B cell (primary cell): ENCODE results near the gene POU2AF2. TPM values are rescaled to one million over a fixed set of nuclear protein-coding genes. Genes with fewer than 3 reads are reported as not detected.

Experiments used
- polyA plus RNA-seq: library from polyadenylated mRNA; depleted of rRNA; stranded (reverse); fragments of >200 nt; gene quantifications from 2 replicates; pipeline ENCODE4 v1.2.3, GENCODE V29; 2012
- total RNA-seq, 2 donors: library from RNA; stranded (reverse); fragments of 120-200 nt in 1 of 2; gene quantifications; 1 replicate in 1 of 2; 2 replicates in 1 of 2; pipeline versions ENCODE4 v1.2.3 to v1.2.4, GENCODE V29; 2013 to 2022

Gene POU2AF2
- total and polyA plus RNA-seq, 2 donors (not counting 1 experiment from before 2014, with no cell fraction given): not detected

Other genes starting within 250 kb of the POU2AF2 start
- gene POU2AF3, start 52.8 kb downstream of the POU2AF2 start, total RNA-seq: 0.85 and 2.1 TPM in 2 replicates
- gene POU2AF3, start 52.8 kb downstream of the POU2AF2 start, polyA plus RNA-seq: 0.48 and 0.51 TPM in 2 replicates
- gene POU2AF1, start 133.6 kb downstream of the POU2AF2 start, total RNA-seq: 404 and 407 TPM in 2 replicates
- 186 and 308 TPM in 2 replicates for gene POU2AF1, start 133.6 kb downstream of the POU2AF2 start, polyA plus RNA-seq